Measurements from ENCODE around the gene PYGL.
"Not testable (repeated sequence)": the region's sequence is repeated elsewhere in the genome, so short reads cannot be mapped to it uniquely, and the experiment has no call there.

The PYGL gene

GRCh38 chr14:50964683-50965390 is 20.6 kb upstream of the PYGL start:
- DNase-seq (ENCODE audit: low read depth): peak; percentile 93

GRCh38 chr14:50963919-50964318 is 19.6 kb upstream of the PYGL start:
- DNase-seq (ENCODE audit: low read depth): no peak
- H3K4me3 ChIP-seq (ENCODE audit: low read length): no peak overlapping the region
- TF ChIP-seq CTCF (conservative IDR thresholded peaks at IDR 0.05; ENCODE audit: low read length): no peak

More at GRCh38 chr14:50964683-50965390, 20.6 kb upstream of the PYGL start:
- no peak overlapping the region for H3K4me3 ChIP-seq (ENCODE audit: low read length)
- TF ChIP-seq CTCF (conservative IDR thresholded peaks at IDR 0.05; ENCODE audit: low read length): no peak

DNA sequence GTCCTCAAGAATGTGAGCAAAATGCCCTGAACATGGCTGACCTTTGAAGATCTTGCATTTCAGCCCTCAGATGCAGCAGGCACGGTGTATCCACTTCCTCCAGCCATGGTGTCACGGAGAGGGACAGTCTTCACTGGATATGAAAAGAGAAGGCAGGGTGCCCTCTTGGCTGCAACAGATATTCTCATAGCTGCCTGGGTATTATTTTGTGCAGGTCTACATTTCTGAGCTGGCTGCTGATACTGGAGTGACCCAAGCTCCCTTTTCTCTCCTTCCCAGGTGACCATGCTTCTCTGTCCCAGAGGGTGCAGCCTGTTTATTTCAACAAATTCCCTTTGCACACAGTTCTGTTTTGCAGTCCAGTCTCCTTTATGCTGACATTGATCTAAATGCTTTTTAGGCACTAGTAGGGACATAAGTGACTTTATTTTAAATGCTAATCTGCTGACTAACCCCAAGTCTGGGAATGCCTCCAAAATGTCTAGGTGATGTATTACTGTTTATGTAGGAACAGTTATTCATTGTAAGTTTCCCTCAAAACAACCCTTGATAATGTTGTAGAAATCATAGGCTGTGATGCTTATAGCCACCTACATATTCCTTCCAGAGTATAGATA is 17.4 kb upstream of the PYGL start:
- peak overlapping the region; percentile 40 for H3K4me3 ChIP-seq (ENCODE audit: low read length)
- peak; percentile 86 for DNase-seq (ENCODE audit: low read depth)
- TF ChIP-seq CTCF (conservative IDR thresholded peaks at IDR 0.05; ENCODE audit: low read length): no peak

DNA sequence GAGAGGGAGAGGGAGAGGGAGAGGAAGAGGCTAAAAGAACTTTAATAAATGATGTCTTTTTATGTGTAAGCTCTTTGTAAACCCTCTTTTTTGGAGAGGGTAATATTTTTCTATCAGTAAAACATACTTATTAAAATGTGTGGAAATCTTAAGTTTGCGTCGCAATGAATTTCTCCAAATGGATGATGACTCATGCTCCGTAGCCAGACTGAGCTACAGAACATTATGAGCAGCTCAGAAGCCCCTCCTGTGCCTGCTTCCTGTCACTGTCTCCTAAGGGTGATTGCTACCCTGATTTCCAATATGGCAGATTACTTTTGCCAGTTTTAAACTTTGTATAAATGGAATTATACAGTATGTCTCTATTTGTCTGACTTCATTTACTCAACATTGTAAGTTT is 13.0 kb upstream of the PYGL start:
- H3K4me3 ChIP-seq (ENCODE audit: low read length): no peak overlapping the region
- peak; percentile 32 for DNase-seq (ENCODE audit: low read depth)
- TF ChIP-seq CTCF (conservative IDR thresholded peaks at IDR 0.05; ENCODE audit: low read length): no peak

DNA sequence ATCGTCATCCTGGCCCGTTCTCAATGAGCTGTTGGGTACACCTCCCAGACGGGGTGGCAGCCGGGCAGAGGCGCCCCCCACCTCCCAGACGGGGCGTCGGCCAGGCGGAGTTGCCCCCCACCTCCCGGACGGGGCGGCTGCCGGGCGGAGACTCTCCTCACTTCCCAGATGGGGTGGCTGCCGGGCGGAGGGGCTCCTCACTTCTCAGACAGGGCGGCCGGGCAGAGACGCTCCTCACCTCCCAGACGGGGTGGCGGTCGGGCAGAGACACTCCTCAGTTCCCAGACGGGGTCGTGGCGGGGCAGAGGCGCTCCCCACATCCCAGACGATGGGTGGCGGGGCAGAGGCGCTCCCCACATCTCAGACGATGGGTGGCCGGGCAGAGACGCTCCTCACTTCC is 12.1 kb upstream of the PYGL start:
- DNase-seq (ENCODE audit: low read depth); H3K4me3 ChIP-seq (ENCODE audit: low read length): not testable (repeated sequence)

- peak; percentile 76 for TF ChIP-seq CTCF (conservative IDR thresholded peaks at IDR 0.05; ENCODE audit: low read length)
- H3K4me3 ChIP-seq (ENCODE audit: low read length): no peak overlapping the region
- DNase-seq (ENCODE audit: low read depth): peak; percentile 96
Observed at GRCh38 chr14:50955373-50956043, 11.2 kb upstream of the PYGL start.

- H3K4me3 ChIP-seq (ENCODE audit: low read length): no peak overlapping the region
- peak; percentile 92 for TF ChIP-seq CTCF (conservative IDR thresholded peaks at IDR 0.05; ENCODE audit: low read length)
- peak; percentile 72 for DNase-seq (ENCODE audit: low read depth)
Observed at GRCh38 chr14:50954811-50955372, 10.6 kb upstream of the PYGL start.

Measured in AG10803 (cell line).